ENCODE measurements around the gene SOWAHB.

Gene SOWAHB

DNA sequence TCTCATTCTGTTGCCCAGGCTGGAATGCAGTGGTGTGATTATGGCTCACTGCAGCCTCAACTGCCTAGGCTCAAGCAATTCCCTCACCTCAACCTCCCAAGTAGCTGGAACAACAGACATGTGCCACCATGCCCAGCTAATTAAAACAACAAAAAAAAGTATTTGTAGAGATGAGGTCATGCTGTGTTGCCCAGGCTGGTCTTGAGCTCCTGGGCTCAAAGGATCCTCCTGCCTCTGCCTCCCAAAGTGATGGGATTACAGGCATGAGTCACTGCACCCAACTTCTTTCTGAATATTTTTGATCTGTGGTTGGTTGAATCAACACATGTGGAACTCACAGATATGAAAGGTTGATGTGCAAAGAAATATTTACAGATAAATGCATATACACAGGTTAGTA, 33.1 kb upstream of the SOWAHB start:
- TF ChIP-seq, protein P1, sequence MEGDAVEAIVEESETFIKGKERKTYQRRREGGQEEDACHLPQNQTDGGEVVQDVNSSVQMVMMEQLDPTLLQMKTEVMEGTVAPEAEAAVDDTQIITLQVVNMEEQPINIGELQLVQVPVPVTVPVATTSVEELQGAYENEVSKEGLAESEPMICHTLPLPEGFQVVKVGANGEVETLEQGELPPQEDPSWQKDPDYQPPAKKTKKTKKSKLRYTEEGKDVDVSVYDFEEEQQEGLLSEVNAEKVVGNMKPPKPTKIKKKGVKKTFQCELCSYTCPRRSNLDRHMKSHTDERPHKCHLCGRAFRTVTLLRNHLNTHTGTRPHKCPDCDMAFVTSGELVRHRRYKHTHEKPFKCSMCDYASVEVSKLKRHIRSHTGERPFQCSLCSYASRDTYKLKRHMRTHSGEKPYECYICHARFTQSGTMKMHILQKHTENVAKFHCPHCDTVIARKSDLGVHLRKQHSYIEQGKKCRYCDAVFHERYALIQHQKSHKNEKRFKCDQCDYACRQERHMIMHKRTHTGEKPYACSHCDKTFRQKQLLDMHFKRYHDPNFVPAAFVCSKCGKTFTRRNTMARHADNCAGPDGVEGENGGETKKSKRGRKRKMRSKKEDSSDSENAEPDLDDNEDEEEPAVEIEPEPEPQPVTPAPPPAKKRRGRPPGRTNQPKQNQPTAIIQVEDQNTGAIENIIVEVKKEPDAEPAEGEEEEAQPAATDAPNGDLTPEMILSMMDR (IDR thresholded peaks at IDR 0.05; ENCODE audit: insufficient read depth, low read depth, low read length, missing control alignments), result no peak
- H3K4me3 ChIP-seq (ENCODE audit: low read depth, low read length), result no peak overlapping the region
- DNase-seq (ENCODE audit: low read depth), result no peak

DNA sequence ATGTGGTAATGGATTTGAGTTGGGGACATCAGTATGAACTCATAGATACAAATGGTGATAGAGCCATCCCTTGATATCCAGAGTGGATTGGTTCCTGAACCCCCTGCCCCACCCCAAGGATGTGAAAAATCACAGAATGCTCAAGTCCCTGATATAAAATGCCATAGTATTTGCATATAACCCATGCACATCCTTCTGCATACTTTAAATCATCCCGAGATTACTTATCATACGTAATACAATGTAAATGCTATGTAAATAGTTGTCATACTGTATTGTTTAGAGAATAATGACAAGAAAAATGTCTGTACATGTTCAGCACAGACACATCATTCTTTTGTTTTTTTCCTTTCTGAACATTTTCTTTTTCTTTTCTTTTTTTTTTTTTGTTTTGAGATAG, 32.7 kb upstream of the SOWAHB start:
- TF ChIP-seq, protein P1 (IDR thresholded peaks at IDR 0.05; ENCODE audit: insufficient read depth, low read depth, low read length, missing control alignments), result no peak
- no peak for DNase-seq (ENCODE audit: low read depth)
- no peak overlapping the region for H3K4me3 ChIP-seq (ENCODE audit: low read depth, low read length)

DNA sequence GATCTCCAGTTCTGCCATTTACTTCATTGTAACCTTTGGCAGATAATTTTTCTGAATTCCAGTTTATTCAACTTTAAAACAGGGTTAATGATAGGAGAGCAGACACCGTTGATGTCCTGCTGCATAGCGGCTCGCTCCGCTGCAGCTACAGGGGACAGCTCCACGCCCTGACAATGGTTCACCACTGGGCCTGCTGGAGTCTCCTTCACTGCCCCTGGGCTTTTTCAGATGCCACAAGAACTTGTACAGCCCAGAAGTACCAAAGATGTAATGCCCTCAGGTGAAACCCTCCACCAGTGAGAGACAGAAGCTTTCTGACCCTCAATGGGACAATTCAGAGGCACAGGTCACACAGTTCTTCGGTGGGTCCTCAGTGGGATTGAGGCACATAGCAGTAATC, 28.9 kb upstream of the SOWAHB start:
- DNase-seq (ENCODE audit: low read depth), result no peak
- TF ChIP-seq, protein P1 (IDR thresholded peaks at IDR 0.05; ENCODE audit: insufficient read depth, low read depth, low read length, missing control alignments), result no peak
- H3K4me3 ChIP-seq (ENCODE audit: low read depth, low read length), result no peak overlapping the region

DNA sequence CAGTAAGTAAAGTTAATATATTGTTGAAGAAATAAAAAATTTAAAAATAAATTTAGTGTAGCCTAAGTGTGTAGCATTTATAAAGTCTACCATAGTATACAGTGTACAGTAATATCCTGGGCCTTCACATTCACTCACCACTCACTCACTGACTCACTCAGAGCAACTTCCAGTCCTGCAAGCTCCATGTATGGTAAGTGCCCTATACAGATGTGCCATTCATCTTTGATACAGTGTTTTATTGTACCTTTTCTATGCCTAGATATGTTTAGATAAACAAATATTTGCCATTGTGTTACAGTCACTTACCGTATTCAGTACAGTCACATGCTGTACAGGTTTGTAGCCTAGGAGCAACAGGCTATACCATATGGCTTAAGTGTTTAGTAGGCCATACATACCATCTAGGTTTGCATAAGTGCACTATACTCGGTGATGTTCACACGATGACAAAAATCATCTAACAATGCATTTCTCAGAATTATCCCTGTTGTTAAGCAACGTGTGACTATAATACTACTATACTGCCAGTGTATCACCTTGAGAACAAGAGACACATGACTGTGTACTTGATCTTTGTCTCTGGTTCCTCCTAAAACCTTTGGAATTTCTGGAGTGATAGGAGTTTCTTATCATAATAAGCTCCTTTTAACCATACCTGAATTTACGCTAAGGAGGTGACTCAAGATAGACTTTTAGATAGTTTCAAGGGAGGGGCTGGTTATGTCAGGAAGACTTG, 25.8 kb upstream of the SOWAHB start:
- TF ChIP-seq, protein P1 (IDR thresholded peaks at IDR 0.05; ENCODE audit: insufficient read depth, low read depth, low read length, missing control alignments), result no peak
- H3K4me3 ChIP-seq (ENCODE audit: low read depth, low read length), result no peak overlapping the region
- no peak for DNase-seq (ENCODE audit: low read depth)

DNA sequence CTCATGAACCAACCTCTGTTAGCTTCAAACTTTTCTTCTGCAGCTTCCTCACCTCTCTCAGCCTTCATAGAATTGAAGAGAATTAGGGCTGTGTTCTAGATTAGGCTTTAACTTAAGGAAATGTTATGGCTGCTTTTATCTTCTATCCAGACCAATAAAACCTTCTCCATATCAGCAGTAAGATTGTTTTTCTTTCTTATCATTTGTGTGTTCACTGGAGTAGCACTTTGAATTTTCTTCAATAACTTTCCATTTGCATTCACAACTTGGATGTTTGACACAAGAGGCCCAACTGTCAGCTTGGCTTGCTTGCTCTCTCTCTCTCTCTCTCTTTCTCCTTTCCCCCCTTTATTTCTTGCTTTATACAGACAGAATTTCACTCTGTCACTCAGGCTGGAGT, 22.8 kb upstream of the SOWAHB start:
- TF ChIP-seq, protein P1 (IDR thresholded peaks at IDR 0.05; ENCODE audit: insufficient read depth, low read depth, low read length, missing control alignments), result no peak
- DNase-seq (ENCODE audit: low read depth), result no peak
- H3K4me3 ChIP-seq (ENCODE audit: low read depth, low read length), result no peak overlapping the region

DNA sequence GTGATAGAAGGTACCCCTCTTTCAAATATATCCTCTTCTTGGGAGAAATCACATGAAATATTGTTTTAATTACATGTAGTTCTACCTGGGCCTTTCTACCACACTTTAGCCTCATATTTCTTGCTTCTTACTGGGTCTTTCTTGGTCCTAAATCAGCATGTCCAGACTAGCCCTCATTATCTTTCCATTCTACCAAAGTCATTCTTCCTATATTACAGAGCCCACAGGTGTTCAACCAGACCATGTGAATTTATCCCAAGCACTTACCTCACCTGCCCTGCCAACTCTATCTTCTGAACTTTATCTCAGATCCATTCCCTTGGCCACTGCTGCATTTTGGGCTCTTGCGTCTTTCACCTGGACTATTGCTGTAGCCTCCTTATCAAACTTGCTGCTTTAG, 11.8 kb upstream of the SOWAHB start:
- DNase-seq (ENCODE audit: low read depth), result no peak
- H3K4me3 ChIP-seq (ENCODE audit: low read depth, low read length), result no peak overlapping the region
- TF ChIP-seq, protein P1 (IDR thresholded peaks at IDR 0.05; ENCODE audit: insufficient read depth, low read depth, low read length, missing control alignments), result no peak

DNA sequence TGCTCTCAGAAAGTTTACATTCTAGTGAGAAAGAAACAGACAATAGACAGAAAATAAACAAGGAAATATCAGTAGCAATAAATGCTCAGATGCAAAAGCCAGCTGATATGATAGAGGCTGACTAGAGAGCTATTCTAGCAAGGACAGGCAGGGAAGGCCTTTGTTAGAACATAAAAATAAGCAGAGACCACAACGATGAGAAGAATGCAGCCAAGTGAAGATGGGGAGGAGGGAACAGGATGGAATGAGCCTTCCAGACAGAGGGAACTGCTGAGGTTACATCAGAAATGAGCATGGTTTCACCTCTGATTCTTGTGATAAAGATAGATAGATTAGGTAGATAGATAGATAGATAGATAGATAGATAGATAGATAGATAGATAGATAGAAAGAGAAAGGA, 7.6 kb upstream of the SOWAHB start:
- H3K4me3 ChIP-seq (ENCODE audit: low read depth, low read length), result no peak overlapping the region
- TF ChIP-seq, protein P1 (IDR thresholded peaks at IDR 0.05; ENCODE audit: insufficient read depth, low read depth, low read length, missing control alignments), result no peak
- DNase-seq (ENCODE audit: low read depth), result no peak
